MG63 (cell line): ENCODE measurements around the gene PROKR1. TPM values are rescaled to one million over a fixed set of nuclear protein-coding genes. Genes with fewer than 3 reads are reported as not detected.
"Not testable (repeated sequence)": the region's sequence is repeated elsewhere in the genome, so short reads cannot be mapped to it uniquely, and the experiment has no call there.

Source experiments
- DNase-seq: peaks from one replicate; pipeline ENCODE4 v3.0.0-alpha.2; 2020
- H3K27me3 ChIP-seq: fragments of 250-450 bp; sonication (Bioruptor Pico); 2 replicates; pipeline ENCODE4 v1.5.1; 2020; ENCODE audit warnings: mild to moderate bottlenecking, moderate library complexity
- H3K36me3 ChIP-seq: fragments of 250-450 bp; sonication (Bioruptor Pico); 2 replicates; pipeline ENCODE4 v1.5.1; 2020; ENCODE audit warnings: mild to moderate bottlenecking, moderate library complexity
- H3K4me3 ChIP-seq: fragments of 250-450 bp; sonication (Bioruptor Pico); 2 replicates; pipeline ENCODE4 v1.5.1; 2020; ENCODE audit warnings: mild to moderate bottlenecking, moderate library complexity
- H3K9me3 ChIP-seq: fragments of 250-450 bp; sonication (Bioruptor Pico); 2 replicates; pipeline ENCODE4 v1.5.1; 2020; ENCODE audit warnings: mild to moderate bottlenecking, moderate library complexity
- total RNA-seq: library from RNA; depleted of rRNA; stranded (reverse); fragments of >200 nt; shearing (Covaris generic); gene quantifications from 2 replicates; pipeline ENCODE4 v1.2.3, GENCODE V29; 2014; ENCODE audit warnings: low replicate concordance

Gene PROKR1
- total RNA-seq, 1 experiment from 2014 or later, result not detected

- not testable (repeated sequence) for H3K27me3 ChIP-seq, H3K36me3 ChIP-seq, H3K9me3 ChIP-seq
- peak overlapping the region; percentile 26 for H3K4me3 ChIP-seq
- DNase-seq, result peak; percentile 19
Measured at GRCh38 chr2:68679166-68679916, 36.0 kb downstream of the PROKR1 start.

GRCh38 chr2:68679917-68680267, 36.5 kb downstream of the PROKR1 start:
- H3K4me3 ChIP-seq, result peak overlapping the region; percentile 26; the same call in 1 of the 2 replicates
- not testable (repeated sequence) for H3K36me3 ChIP-seq, H3K27me3 ChIP-seq, DNase-seq, H3K9me3 ChIP-seq

GRCh38 chr2:68684197-68684596, 40.8 kb downstream of the PROKR1 start:
- H3K9me3 ChIP-seq, result no peaks in the 10 kb centered on the region
- H3K36me3 ChIP-seq, result no peaks in the 10 kb centered on the region
- H3K27me3 ChIP-seq, result no peaks in the 10 kb centered on the region
- no peak for DNase-seq
- H3K4me3 ChIP-seq, result no peak overlapping the region

GRCh38 chr2:68686178-68686577, 42.8 kb downstream of the PROKR1 start:
- no peaks in the 10 kb centered on the region for H3K9me3 ChIP-seq
- no peaks in the 10 kb centered on the region for H3K27me3 ChIP-seq

GRCh38 chr2:68687018-68687417, 43.6 kb downstream of the PROKR1 start:
- no peak for DNase-seq
- Histone ChIP-seq H3K36me3 (no peaks in the 10 kb centered on the region), H3K4me3 (no peak overlapping the region), H3K9me3 (no peaks in the 10 kb centered on the region), H3K27me3 (no peaks in the 10 kb centered on the region)

More at GRCh38 chr2:68686178-68686577, 42.8 kb downstream of the PROKR1 start:
- no peak for DNase-seq
- Histone ChIP-seq H3K36me3 (no peaks in the 10 kb centered on the region), H3K4me3 (no peak overlapping the region)

- Histone ChIP-seq H3K9me3 (no peaks in the 10 kb centered on the region), H3K27me3 (no peaks in the 10 kb centered on the region)
Measured at GRCh38 chr2:68689553-68690537, 46.5 kb downstream of the PROKR1 start.

GRCh38 chr2:68690851-68691250, 47.5 kb downstream of the PROKR1 start:
- Histone ChIP-seq H3K27me3 (no peaks in the 10 kb centered on the region), H3K4me3 (no peak overlapping the region), H3K9me3 (no peaks in the 10 kb centered on the region), H3K36me3 (no peaks in the 10 kb centered on the region)
- no peak for DNase-seq

More at GRCh38 chr2:68689553-68690537, 46.5 kb downstream of the PROKR1 start:
- DNase-seq, result no peak
- H3K36me3 ChIP-seq, result no peaks in the 10 kb centered on the region
- H3K4me3 ChIP-seq, result no peak overlapping the region

GRCh38 chr2:68692511-68692910, 49.1 kb downstream of the PROKR1 start:
- no peak for DNase-seq
- Histone ChIP-seq H3K27me3 (no peaks in the 10 kb centered on the region), H3K4me3 (no peak overlapping the region), H3K9me3 (peaks cover 11% of the 10 kb centered on the region), H3K36me3 (no peaks in the 10 kb centered on the region)

- Histone ChIP-seq H3K36me3 (no peaks in the 10 kb centered on the region), H3K27me3 (no peaks in the 10 kb centered on the region), H3K9me3 (peaks cover 11% of the 10 kb centered on the region), H3K4me3 (no peak overlapping the region)
- no peak for DNase-seq
Measured at GRCh38 chr2:68693951-68694350, 50.6 kb downstream of the PROKR1 start.

- Histone ChIP-seq H3K36me3 (no peaks in the 10 kb centered on the region), H3K9me3 (peaks cover 20% of the 10 kb centered on the region), H3K4me3 (no peak overlapping the region), H3K27me3 (no peaks in the 10 kb centered on the region)
- DNase-seq, result no peak
Measured at GRCh38 chr2:68695971-68696370, 52.6 kb downstream of the PROKR1 start.

GRCh38 chr2:68696554-68696953, 53.2 kb downstream of the PROKR1 start:
- H3K4me3 ChIP-seq, result no peak overlapping the region
- no peaks in the 10 kb centered on the region for H3K27me3 ChIP-seq
- no peak for DNase-seq

GRCh38 chr2:68698567-68699377, 55.4 kb downstream of the PROKR1 start:
- no peak overlapping the region for H3K4me3 ChIP-seq
- DNase-seq, result no peak
- peaks cover 20% of the 10 kb centered on the region for H3K9me3 ChIP-seq
- peaks cover 2% of the 10 kb centered on the region; the same call in 1 of the 2 replicates for H3K27me3 ChIP-seq
- H3K36me3 ChIP-seq, result no peaks in the 10 kb centered on the region

More at GRCh38 chr2:68696554-68696953, 53.2 kb downstream of the PROKR1 start:
- Histone ChIP-seq H3K36me3 (no peaks in the 10 kb centered on the region), H3K9me3 (peaks cover 20% of the 10 kb centered on the region)

GRCh38 chr2:68700560-68700959, 57.2 kb downstream of the PROKR1 start:
- no peak for DNase-seq
- Histone ChIP-seq H3K4me3 (no peak overlapping the region), H3K9me3 (peaks cover 20% of the 10 kb centered on the region), H3K36me3 (no peaks in the 10 kb centered on the region), H3K27me3 (peaks cover 2% of the 10 kb centered on the region; the same call in 1 of the 2 replicates)

GRCh38 chr2:68706637-68707036, 63.3 kb downstream of the PROKR1 start:
- Histone ChIP-seq H3K36me3 (no peaks in the 10 kb centered on the region), H3K27me3 (peaks cover 9% of the 10 kb centered on the region; the same call in 1 of the 2 replicates), H3K4me3 (no peak overlapping the region), H3K9me3 (no peaks in the 10 kb centered on the region)
- DNase-seq, result no peak
